DMS153 treated with DMSO at 0.1 percent for 48 hours (cell line): ENCODE measurements around the gene CIAO3.
"Not testable (repeated sequence)": the region's sequence is repeated elsewhere in the genome, so short reads cannot be mapped to it uniquely, and the experiment has no call there.

ENCODE experiments used
- DNase-seq: peaks from one replicate; lab custom pipeline; 2025; ENCODE audit not compliant: unreplicated experiment; lab: John Stamatoyannopoulos, UW

Gene CIAO3

GRCh38 chr16:776298-776697 is 35.5 kb upstream of the CIAO3 start:
- DNase-seq, result not testable (repeated sequence)

GRCh38 chr16:775236-775796 is 34.5 kb upstream of the CIAO3 start:
- no peak for DNase-seq

- DNase-seq, result no peak
These were observed 33.5 kb upstream of the CIAO3 start for GRCh38 chr16:774086-775001.

GRCh38 chr16:772959-773358 is 32.2 kb upstream of the CIAO3 start:
- DNase-seq, result no peak

- DNase-seq, result no peak
These were observed 29.6 kb upstream of the CIAO3 start for GRCh38 chr16:770411-770810.

GRCh38 chr16:769934-770333 is 29.1 kb upstream of the CIAO3 start:
- no peak for DNase-seq

GRCh38 chr16:769184-769784 is 28.5 kb upstream of the CIAO3 start:
- no peak for DNase-seq

GRCh38 chr16:768428-768827 is 27.6 kb upstream of the CIAO3 start:
- DNase-seq, result no peak

GRCh38 chr16:767743-768235 is 27.0 kb upstream of the CIAO3 start:
- no peak for DNase-seq

GRCh38 chr16:766820-767640 is 26.2 kb upstream of the CIAO3 start:
- no peak for DNase-seq

GRCh38 chr16:766008-766819 is 25.4 kb upstream of the CIAO3 start:
- no peak for DNase-seq

GRCh38 chr16:765488-765865 is 24.7 kb upstream of the CIAO3 start:
- DNase-seq, result no peak

- DNase-seq, result no peak
These were observed 24.2 kb upstream of the CIAO3 start for GRCh38 chr16:764848-765487.

- no peak for DNase-seq
These were observed 23.5 kb upstream of the CIAO3 start for GRCh38 chr16:764184-764750.

GRCh38 chr16:763369-764183 is 22.8 kb upstream of the CIAO3 start:
- no peak for DNase-seq

- no peak for DNase-seq
These were observed 21.9 kb upstream of the CIAO3 start for GRCh38 chr16:762595-763268.

GRCh38 chr16:761625-762513 is 21.1 kb upstream of the CIAO3 start:
- no peak for DNase-seq
